GM23338 (cell line): ENCODE data around the gene GMPS. TPM values are rescaled to one million over a fixed set of nuclear protein-coding genes. Genes with fewer than 3 reads are reported as not detected.

Experiments
- ATAC-seq: fragments of 200-7000 bp; cut with Tn5 transposase; 3 replicates; pipeline ENCODE4 v1.9.1; 2020
- DNase-seq: peaks from one replicate; pipeline ENCODE4 v3.0.0-alpha.2; 2015; ENCODE audit warnings: low spot score
- H2AFZ ChIP-seq: fragments of 200-600 bp; sonication (generic); 2 replicates; pipeline ENCODE4 v1.8.0; 2016; ENCODE audit warnings: antibody characterized with exemption, mild to moderate bottlenecking, moderate library complexity
- H3F3A ChIP-seq: fragments of 200-600 bp; sonication (generic); replicated peaks from 2 replicates; pipeline ENCODE4 v1.8.0; 2017; ENCODE audit warnings: antibody characterized with exemption, mixed run types, low read depth
- H3K27ac ChIP-seq: fragments of 200-600 bp; sonication (generic); 2 replicates; pipeline ENCODE4 v1.6.1; 2016; ENCODE audit warnings: low read depth
- H3K27me3 ChIP-seq: fragments of 200-600 bp; sonication (generic); 2 replicates; pipeline ENCODE4 v1.8.0; 2016; ENCODE audit warnings: mild to moderate bottlenecking, mixed run types, moderate library complexity; ENCODE audit not compliant: insufficient read depth
- H3K36me3 ChIP-seq: fragments of 200-600 bp; sonication (generic); 2 replicates; pipeline ENCODE4 v1.8.0; 2016; ENCODE audit warnings: mild to moderate bottlenecking; ENCODE audit not compliant: insufficient read depth
- H3K4me1 ChIP-seq: fragments of 200-600 bp; sonication (generic); 2 replicates; pipeline ENCODE4 v1.8.0; 2016; ENCODE audit warnings: mild to moderate bottlenecking, moderate library complexity; ENCODE audit not compliant: insufficient read depth
- H3K4me2 ChIP-seq: fragments of 200-600 bp; sonication (generic); 2 replicates; pipeline ENCODE4 v1.7.1; 2017; ENCODE audit warnings: mixed run types
- H3K4me3 ChIP-seq: fragments of 200-600 bp; sonication (generic); 2 replicates; pipeline ENCODE4 v1.6.1; 2016; ENCODE audit warnings: mixed run types
- H3K79me2 ChIP-seq: fragments of 200-600 bp; sonication (generic); replicated peaks from 2 replicates; pipeline ENCODE4 v1.8.0; 2017; ENCODE audit warnings: mild to moderate bottlenecking; ENCODE audit not compliant: insufficient read depth
- H3K9me2 ChIP-seq: fragments of 200-600 bp; sonication (generic); 2 replicates; pipeline ENCODE4 v1.8.0; 2017; ENCODE audit not compliant: insufficient read depth
- H4K20me1 ChIP-seq: fragments of 200-600 bp; sonication (generic); replicated peaks from 2 replicates; pipeline ENCODE4 v1.8.0; 2017; ENCODE audit warnings: mild to moderate bottlenecking; ENCODE audit not compliant: insufficient read depth
- H3K27ac Mint-ChIP-seq: 2 replicates; pipeline ENCODE4 v1.8.0; 2020; ENCODE audit warnings: inconsistent platforms, mild to moderate bottlenecking, moderate library complexity, mixed read lengths
- H3K27me3 Mint-ChIP-seq: 3 replicates; pipeline ENCODE4 v1.8.0; 2022; ENCODE audit warnings: low read depth, mild to moderate bottlenecking, moderate library complexity, mixed read lengths, inconsistent platforms; ENCODE audit not compliant: insufficient read depth, poor library complexity
- H3K36me3 Mint-ChIP-seq: 3 replicates; pipeline ENCODE4 v1.8.0; 2021; ENCODE audit warnings: low read depth, mild to moderate bottlenecking, inconsistent platforms, moderate library complexity, mixed read lengths
- H3K4me1 Mint-ChIP-seq: 3 replicates; pipeline ENCODE4 v1.8.0; 2020; ENCODE audit warnings: mild to moderate bottlenecking, inconsistent platforms, mixed read lengths
- H3K4me3 Mint-ChIP-seq: 3 replicates; pipeline ENCODE4 v1.8.0; 2021; ENCODE audit warnings: moderate library complexity, mild to moderate bottlenecking, inconsistent platforms, mixed read lengths
- H3K9me3 Mint-ChIP-seq: 3 replicates; pipeline ENCODE4 v1.8.0; 2020; ENCODE audit warnings: moderate library complexity, mild to moderate bottlenecking, inconsistent platforms, mixed read lengths
- CREB1 ChIP-seq: fragments of 250-450 bp; sonication (Bioruptor Pico); IDR thresholded peaks from 2 replicates; pipeline ENCODE4 v1.5.0; 2020; ENCODE audit warnings: low read depth, mild to moderate bottlenecking, moderate library complexity
- EZH2 ChIP-seq: fragments of 200-600 bp; sonication (generic); IDR thresholded peaks from one replicate; pipeline ENCODE4 v1.8.0; 2017; ENCODE audit warnings: antibody characterized with exemption, mild to moderate bottlenecking, low read depth; ENCODE audit not compliant: unreplicated experiment
- EZH2phosphoT487 ChIP-seq: fragments of 200-600 bp; sonication (generic); IDR thresholded peaks from one replicate; pipeline ENCODE4 v1.8.1; 2018; ENCODE audit warnings: antibody characterized with exemption; ENCODE audit not compliant: unreplicated experiment
- JUNB ChIP-seq: IDR thresholded peaks from one replicate; pipeline ENCODE4 v1.6.1; 2016; ENCODE audit warnings: antibody characterized with exemption; ENCODE audit not compliant: unreplicated experiment
- NANOG ChIP-seq: IDR thresholded peaks from 2 replicates; pipeline ENCODE4 v1.6.1; 2016; ENCODE audit warnings: antibody characterized with exemption, borderline replicate concordance
- POLR2AphosphoS5 ChIP-seq: IDR thresholded peaks from 2 replicates; pipeline ENCODE4 v1.6.1; 2016; ENCODE audit warnings: antibody characterized with exemption, low read depth
- STAT1 ChIP-seq: IDR thresholded peaks from one replicate; pipeline ENCODE4 v1.6.1; 2016; ENCODE audit warnings: antibody characterized with exemption; ENCODE audit not compliant: unreplicated experiment
- ZNF114 ChIP-seq: fragments of 250-450 bp; sonication (Bioruptor Pico); IDR thresholded peaks from 2 replicates; pipeline ENCODE4 v1.5.0; 2020; ENCODE audit warnings: mild to moderate bottlenecking, moderate library complexity
- ZNF331 ChIP-seq: fragments of 250-450 bp; sonication (Bioruptor Pico); IDR thresholded peaks from 2 replicates; pipeline ENCODE4 v1.5.0; 2020; ENCODE audit warnings: low read depth, mild to moderate bottlenecking, moderate library complexity
- long read RNA-seq: library from polyadenylated mRNA; unstranded; transcript quantifications from one replicate; pipeline ENCODE4 v2.0.0, GENCODE V29; 2020; ENCODE audit not compliant: unreplicated experiment
- polyA plus RNA-seq: library from polyadenylated mRNA; unstranded; fragments of >200 nt; fragmentation: Nextera tagmentation; extraction: Ambion mirVana; gene quantifications from 2 replicates; pipeline ENCODE4 v1.2.1, GENCODE V29; 2016
- total RNA-seq: library from RNA; depleted of rRNA; stranded (reverse); fragments of >200 nt; shearing (Covaris generic); gene quantifications from 2 replicates; pipeline ENCODE4 v1.2.3, GENCODE V29; 2014; rRNA removed
- TF ChIP-seq, protein P1 (sequence below): IDR thresholded peaks from 2 replicates; pipeline ENCODE4 v1.6.1; 2016; ENCODE audit warnings: antibody characterized with exemption
- TF ChIP-seq, protein P2 (sequence below): fragments of 250-450 bp; sonication (Bioruptor Pico); IDR thresholded peaks from 2 replicates; pipeline ENCODE4 v1.5.0; 2020; ENCODE audit warnings: mild to moderate bottlenecking, moderate library complexity
- TF ChIP-seq, protein P3 (sequence below), 2 experiments: fragments of 200-600 bp in 1 of 2; sonication (generic) in 1 of 2; conservative IDR thresholded peaks; 2 replicates each; pipeline versions ENCODE4 v1.5.1 to v1.6.1; 2016 to 2017; ENCODE audit warnings: antibody characterized with exemption in 2 of 2, low read depth in 2 of 2, mild to moderate bottlenecking in 2 of 2, moderate library complexity in 1 of 2

The GMPS gene
- 145 and 191 TPM in 2 replicates for total RNA-seq
- 61.9 and 72.0 TPM in 2 replicates for polyA plus RNA-seq
- long read RNA-seq, full-length matches to known transcripts, result 96 of 124 reads
- long read RNA-seq, partial matches to known transcripts, result 20 of 124 reads
- long read RNA-seq, other reads (novel, unspliced or antisense), result 8 of 124 reads

DNA sequence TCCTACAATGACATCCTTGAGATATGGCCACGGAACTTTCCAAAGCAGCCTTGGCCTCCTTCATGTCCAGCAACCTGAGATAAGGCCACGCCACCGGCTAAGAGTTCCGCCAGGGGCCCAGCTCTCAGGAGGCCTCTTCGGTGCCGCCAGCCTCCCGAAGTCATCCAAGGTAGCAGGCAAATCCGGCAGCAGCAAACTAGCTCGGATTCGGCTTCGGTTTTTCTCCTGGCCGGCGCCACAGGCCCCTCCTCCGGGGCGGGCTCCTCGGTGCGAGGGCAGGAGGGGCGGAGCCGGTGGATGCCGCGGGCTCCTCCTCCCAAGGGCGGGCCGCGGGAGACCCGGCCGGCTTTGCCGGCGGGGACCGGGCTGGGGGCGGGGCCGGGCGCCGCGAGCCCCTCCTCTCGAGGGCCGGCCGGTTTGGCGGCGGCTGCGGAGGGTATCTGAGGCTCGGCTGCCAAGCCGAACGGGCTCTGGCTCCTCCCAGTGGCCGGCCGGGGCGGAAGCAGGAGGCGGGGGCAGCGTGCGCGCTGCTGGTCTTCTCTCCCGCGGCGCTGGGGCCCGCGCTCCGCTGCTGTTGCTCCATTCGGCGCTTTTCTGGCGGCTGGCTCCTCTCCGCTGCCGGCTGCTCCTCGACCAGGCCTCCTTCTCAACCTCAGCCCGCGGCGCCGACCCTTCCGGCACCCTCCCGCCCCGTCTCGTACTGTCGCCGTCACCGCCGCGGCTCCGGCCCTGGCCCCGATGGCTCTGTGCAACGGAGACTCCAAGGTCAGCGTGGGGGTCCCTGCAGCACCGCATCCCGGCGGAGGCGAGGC, at the start of gene GMPS:
Gene GMPS, plus strand, starts transcription at position 518 of the 812 bp plus-strand sequence. Its CDS starts 221 bp downstream, at position 739.
- no peaks in the 10 kb centered on the region; the same call in 1 of the 3 replicates for H3K9me3 Mint-ChIP-seq
- no peaks in the 10 kb centered on the region for H3K27me3 ChIP-seq
- H3K9me2 ChIP-seq, result no peaks in the 10 kb centered on the region
- H4K20me1 ChIP-seq, result peaks cover 8% of the 10 kb centered on the region; the same call in 1 of the 2 replicates
- H3K36me3 ChIP-seq, result no peaks in the 10 kb centered on the region
- peak within 1 kb of the TSS; percentile 95 for H3K27ac ChIP-seq
- H2AFZ ChIP-seq, result peak within 1 kb of the TSS; percentile 97
- peaks cover 45% of the 10 kb centered on the region for H3K79me2 ChIP-seq
- H3K27me3 Mint-ChIP-seq, result peaks cover 9% of the 10 kb centered on the region
- H3K4me1 Mint-ChIP-seq, result peaks cover 26% of the 10 kb centered on the region
- peak within 1 kb of the TSS; percentile 74 for H3K4me3 ChIP-seq
- DNase-seq, result peak; percentile 95
- peaks cover 5% of the 10 kb centered on the region; the same call in 1 of the 3 replicates for H3K36me3 Mint-ChIP-seq
- TF ChIP-seq, protein P1, sequence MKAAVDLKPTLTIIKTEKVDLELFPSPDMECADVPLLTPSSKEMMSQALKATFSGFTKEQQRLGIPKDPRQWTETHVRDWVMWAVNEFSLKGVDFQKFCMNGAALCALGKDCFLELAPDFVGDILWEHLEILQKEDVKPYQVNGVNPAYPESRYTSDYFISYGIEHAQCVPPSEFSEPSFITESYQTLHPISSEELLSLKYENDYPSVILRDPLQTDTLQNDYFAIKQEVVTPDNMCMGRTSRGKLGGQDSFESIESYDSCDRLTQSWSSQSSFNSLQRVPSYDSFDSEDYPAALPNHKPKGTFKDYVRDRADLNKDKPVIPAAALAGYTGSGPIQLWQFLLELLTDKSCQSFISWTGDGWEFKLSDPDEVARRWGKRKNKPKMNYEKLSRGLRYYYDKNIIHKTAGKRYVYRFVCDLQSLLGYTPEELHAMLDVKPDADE, result no peak
- TF ChIP-seq ZNF331 (CRISPR knock-in tag) (no peak), EZH2phosphoT487 (no peak), POLR2AphosphoS5 (peak; percentile 73), NANOG (no peak), STAT1 (no peak), EZH2 (no peak), JUNB (no peak), CREB1 (CRISPR knock-in tag) (no peak), ZNF114 (CRISPR knock-in tag) (no peak)
- TF ChIP-seq, protein P2, sequence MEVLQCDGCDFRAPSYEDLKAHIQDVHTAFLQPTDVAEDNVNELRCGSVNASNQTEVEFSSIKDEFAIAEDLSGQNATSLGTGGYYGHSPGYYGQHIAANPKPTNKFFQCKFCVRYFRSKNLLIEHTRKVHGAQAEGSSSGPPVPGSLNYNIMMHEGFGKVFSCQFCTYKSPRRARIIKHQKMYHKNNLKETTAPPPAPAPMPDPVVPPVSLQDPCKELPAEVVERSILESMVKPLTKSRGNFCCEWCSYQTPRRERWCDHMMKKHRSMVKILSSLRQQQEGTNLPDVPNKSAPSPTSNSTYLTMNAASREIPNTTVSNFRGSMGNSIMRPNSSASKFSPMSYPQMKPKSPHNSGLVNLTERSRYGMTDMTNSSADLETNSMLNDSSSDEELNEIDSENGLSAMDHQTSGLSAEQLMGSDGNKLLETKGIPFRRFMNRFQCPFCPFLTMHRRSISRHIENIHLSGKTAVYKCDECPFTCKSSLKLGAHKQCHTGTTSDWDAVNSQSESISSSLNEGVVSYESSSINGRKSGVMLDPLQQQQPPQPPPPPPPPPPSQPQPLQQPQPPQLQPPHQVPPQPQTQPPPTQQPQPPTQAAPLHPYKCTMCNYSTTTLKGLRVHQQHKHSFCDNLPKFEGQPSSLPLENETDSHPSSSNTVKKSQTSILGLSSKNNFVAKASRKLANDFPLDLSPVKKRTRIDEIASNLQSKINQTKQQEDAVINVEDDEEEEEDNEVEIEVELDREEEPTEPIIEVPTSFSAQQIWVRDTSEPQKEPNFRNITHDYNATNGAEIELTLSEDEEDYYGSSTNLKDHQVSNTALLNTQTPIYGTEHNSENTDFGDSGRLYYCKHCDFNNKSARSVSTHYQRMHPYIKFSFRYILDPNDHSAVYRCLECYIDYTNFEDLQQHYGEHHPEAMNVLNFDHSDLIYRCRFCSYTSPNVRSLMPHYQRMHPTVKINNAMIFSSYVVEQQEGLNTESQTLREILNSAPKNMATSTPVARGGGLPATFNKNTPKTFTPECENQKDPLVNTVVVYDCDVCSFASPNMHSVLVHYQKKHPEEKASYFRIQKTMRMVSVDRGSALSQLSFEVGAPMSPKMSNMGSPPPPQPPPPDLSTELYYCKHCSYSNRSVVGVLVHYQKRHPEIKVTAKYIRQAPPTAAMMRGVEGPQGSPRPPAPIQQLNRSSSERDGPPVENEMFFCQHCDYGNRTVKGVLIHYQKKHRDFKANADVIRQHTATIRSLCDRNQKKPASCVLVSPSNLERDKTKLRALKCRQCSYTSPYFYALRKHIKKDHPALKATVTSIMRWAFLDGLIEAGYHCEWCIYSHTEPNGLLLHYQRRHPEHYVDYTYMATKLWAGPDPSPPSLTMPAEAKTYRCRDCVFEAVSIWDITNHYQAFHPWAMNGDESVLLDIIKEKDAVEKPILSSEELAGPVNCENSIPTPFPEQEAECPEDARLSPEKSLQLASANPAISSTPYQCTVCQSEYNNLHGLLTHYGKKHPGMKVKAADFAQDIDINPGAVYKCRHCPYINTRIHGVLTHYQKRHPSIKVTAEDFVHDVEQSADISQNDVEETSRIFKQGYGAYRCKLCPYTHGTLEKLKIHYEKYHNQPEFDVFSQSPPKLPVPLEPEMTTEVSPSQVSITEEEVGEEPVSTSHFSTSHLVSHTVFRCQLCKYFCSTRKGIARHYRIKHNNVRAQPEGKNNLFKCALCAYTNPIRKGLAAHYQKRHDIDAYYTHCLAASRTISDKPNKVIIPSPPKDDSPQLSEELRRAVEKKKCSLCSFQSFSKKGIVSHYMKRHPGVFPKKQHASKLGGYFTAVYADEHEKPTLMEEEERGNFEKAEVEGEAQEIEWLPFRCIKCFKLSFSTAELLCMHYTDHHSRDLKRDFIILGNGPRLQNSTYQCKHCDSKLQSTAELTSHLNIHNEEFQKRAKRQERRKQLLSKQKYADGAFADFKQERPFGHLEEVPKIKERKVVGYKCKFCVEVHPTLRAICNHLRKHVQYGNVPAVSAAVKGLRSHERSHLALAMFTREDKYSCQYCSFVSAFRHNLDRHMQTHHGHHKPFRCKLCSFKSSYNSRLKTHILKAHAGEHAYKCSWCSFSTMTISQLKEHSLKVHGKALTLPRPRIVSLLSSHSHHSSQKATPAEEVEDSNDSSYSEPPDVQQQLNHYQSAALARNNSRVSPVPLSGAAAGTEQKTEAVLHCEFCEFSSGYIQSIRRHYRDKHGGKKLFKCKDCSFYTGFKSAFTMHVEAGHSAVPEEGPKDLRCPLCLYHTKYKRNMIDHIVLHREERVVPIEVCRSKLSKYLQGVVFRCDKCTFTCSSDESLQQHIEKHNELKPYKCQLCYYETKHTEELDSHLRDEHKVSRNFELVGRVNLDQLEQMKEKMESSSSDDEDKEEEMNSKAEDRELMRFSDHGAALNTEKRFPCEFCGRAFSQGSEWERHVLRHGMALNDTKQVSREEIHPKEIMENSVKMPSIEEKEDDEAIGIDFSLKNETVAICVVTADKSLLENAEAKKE (CRISPR knock-in tag), result no peak
- TF ChIP-seq, protein P3, sequence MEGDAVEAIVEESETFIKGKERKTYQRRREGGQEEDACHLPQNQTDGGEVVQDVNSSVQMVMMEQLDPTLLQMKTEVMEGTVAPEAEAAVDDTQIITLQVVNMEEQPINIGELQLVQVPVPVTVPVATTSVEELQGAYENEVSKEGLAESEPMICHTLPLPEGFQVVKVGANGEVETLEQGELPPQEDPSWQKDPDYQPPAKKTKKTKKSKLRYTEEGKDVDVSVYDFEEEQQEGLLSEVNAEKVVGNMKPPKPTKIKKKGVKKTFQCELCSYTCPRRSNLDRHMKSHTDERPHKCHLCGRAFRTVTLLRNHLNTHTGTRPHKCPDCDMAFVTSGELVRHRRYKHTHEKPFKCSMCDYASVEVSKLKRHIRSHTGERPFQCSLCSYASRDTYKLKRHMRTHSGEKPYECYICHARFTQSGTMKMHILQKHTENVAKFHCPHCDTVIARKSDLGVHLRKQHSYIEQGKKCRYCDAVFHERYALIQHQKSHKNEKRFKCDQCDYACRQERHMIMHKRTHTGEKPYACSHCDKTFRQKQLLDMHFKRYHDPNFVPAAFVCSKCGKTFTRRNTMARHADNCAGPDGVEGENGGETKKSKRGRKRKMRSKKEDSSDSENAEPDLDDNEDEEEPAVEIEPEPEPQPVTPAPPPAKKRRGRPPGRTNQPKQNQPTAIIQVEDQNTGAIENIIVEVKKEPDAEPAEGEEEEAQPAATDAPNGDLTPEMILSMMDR (conservative IDR thresholded peaks at IDR 0.05; ENCODE audit: low read depth in 2 of 2), result peak; percentile 14 to 78; a peak in 3 of 4 replicates
- ATAC-seq, result peak; percentile 87
- H3K27ac Mint-ChIP-seq, result peak within 1 kb of the TSS; percentile 97
- H3F3A ChIP-seq, result peaks cover 7% of the 10 kb centered on the region
- peak within 1 kb of the TSS; percentile 92 for H3K4me2 ChIP-seq
- peaks cover 15% of the 10 kb centered on the region for H3K4me1 ChIP-seq
- peak within 1 kb of the TSS; percentile 96 for H3K4me3 Mint-ChIP-seq
